HCT116 (cell line): ENCODE results near the gene MGAT4A. TPM values are rescaled to one million over a fixed set of nuclear protein-coding genes. Genes with fewer than 3 reads are reported as not detected.

ENCODE experiments used
- ATAC-seq: fragments of 200-7000 bp; cut with Tn5 transposase; 2 replicates; pipeline ENCODE4 v1.9.1; 2020; ENCODE audit warnings: mild to moderate bottlenecking, moderate library complexity
- BruUV-seq: library from RNA; stranded (reverse); fragments of 400-500 nt; replicated peaks from 2 replicates; lab custom pipeline; 2021; lab: Mats Ljungman, UMichigan
- CTCF ChIA-PET: fragments of 300-600 bp; sonication (Branson Sonifier 250); formaldehyde crosslinking; loops from one replicate; lab custom pipeline; 2021; ENCODE audit warnings: antibody characterized with exemption; lab: Charles Lee
- POLR2A ChIA-PET: fragments of 300-600, 350-600 bp; sonication (Branson Sonifier 250); formaldehyde crosslinking; loops from one replicate; lab custom pipeline; 2021; ENCODE audit warnings: antibody characterized with exemption; lab: Charles Lee
- RAD21 ChIA-PET, 2 experiments: fragments of 300-600 bp; sonication (Branson Sonifier 250); formaldehyde crosslinking; loops; one replicate each; lab custom pipeline; 2023; ENCODE audit warnings: low total read pairs in 2 of 2; ENCODE audit not compliant: uncharacterized antibody in 2 of 2, unreplicated experiment in 2 of 2, low non-redundant PET in 1 of 2; lab: Charles Lee
- DNase-seq: peaks from one replicate; pipeline ENCODE4 v3.0.0-alpha.2; 2010; ENCODE audit warnings: low read depth, low spot score
- H2AFZ ChIP-seq: fragments of 200-600 bp; shearing (Covaris generic), sonication (generic); 2 replicates; pipeline ENCODE4 v1.6.1; 2017; ENCODE audit warnings: low read depth, mixed run types, mixed read lengths, antibody characterized with exemption, low read length; ENCODE audit not compliant: poor library complexity, severe bottlenecking
- H3K27ac ChIP-seq: 2 replicates; pipeline ENCODE4 v1.5.1; 2012; ENCODE audit warnings: low read depth, low read length
- H3K27me3 ChIP-seq: fragments of 200-600 bp; sonication (generic); 2 replicates; pipeline ENCODE4 v1.6.1; 2016; ENCODE audit warnings: mixed run types, low read length, mixed read lengths; ENCODE audit not compliant: insufficient read depth
- H3K36me3 ChIP-seq, 2 experiments: fragments of 200-500 bp in 1 of 2; fragments of 200-600 bp in 1 of 2; sonication (Bioruptor generic) in 1 of 2; sonication (generic) in 1 of 2; 2 replicates each; pipeline versions ENCODE4 v1.5.1 to v1.6.1; 2014 to 2016; ENCODE audit warnings: low read length in 2 of 2, inconsistent platforms in 1 of 2, mixed read lengths in 1 of 2, mixed run types in 1 of 2; ENCODE audit not compliant: insufficient read depth in 2 of 2, control insufficient read depth in 1 of 2
- H3K4me1 ChIP-seq, 2 experiments: fragments of 200-600 bp in 1 of 2; sonication (generic) in 1 of 2; 2 replicates each; pipeline versions ENCODE4 v1.5.1 to v1.6.1; 2012 to 2017; ENCODE audit warnings: low read length in 2 of 2, inconsistent platforms in 1 of 2, mild to moderate bottlenecking in 1 of 2, mixed read lengths in 1 of 2, mixed run types in 1 of 2, moderate library complexity in 1 of 2; ENCODE audit not compliant: insufficient read depth in 2 of 2, control insufficient read depth in 1 of 2
- H3K4me2 ChIP-seq: fragments of 200-600 bp; sonication (generic); 2 replicates; pipeline ENCODE4 v1.6.1; 2017; ENCODE audit warnings: mixed run types, low read length, mixed read lengths
- H3K4me3 ChIP-seq, 2 experiments: fragments of 200-600 bp in 1 of 2; sonication (generic) in 1 of 2; replicated peaks in 1 of 2; 2 replicates each; pipeline ENCODE4 v1.5.1; 2011 to 2016; ENCODE audit warnings: low read length in 2 of 2, control low read depth in 1 of 2, low read depth in 1 of 2, mild to moderate bottlenecking in 1 of 2, mixed read lengths in 1 of 2, mixed run types in 1 of 2
- H3K79me2 ChIP-seq: fragments of 200-600 bp; sonication (generic); 2 replicates; pipeline ENCODE4 v1.6.1; 2017; ENCODE audit warnings: mild to moderate bottlenecking, mixed run types, low read length, moderate library complexity, mixed read lengths; ENCODE audit not compliant: insufficient read depth
- H3K9ac ChIP-seq: fragments of 200-600 bp; sonication (generic); 2 replicates; pipeline ENCODE4 v1.6.1; 2016; ENCODE audit warnings: low read length, mixed read lengths
- H3K9me2 ChIP-seq: fragments of 200-600 bp; sonication (generic), shearing (Covaris generic); 2 replicates; pipeline ENCODE4 v1.6.1; 2017; ENCODE audit warnings: mixed run types, mild to moderate bottlenecking, moderate library complexity; ENCODE audit not compliant: insufficient read depth
- H3K9me3 ChIP-seq, 2 experiments: fragments of 200-500 bp in 1 of 2; fragments of 200-600 bp in 1 of 2; sonication (Bioruptor generic) in 1 of 2; sonication (generic) in 1 of 2; 2 replicates each; pipeline ENCODE4 v1.6.1; 2014 to 2017; ENCODE audit warnings: low read length in 2 of 2, mixed read lengths in 2 of 2, inconsistent platforms in 1 of 2, low read depth in 1 of 2, mild to moderate bottlenecking in 1 of 2, mixed run types in 1 of 2, moderate library complexity in 1 of 2; ENCODE audit not compliant: control insufficient read depth in 1 of 2, insufficient read depth in 1 of 2
- H4K20me1 ChIP-seq: fragments of 200-600 bp; sonication (generic), shearing (Covaris generic); 2 replicates; pipeline ENCODE4 v1.6.1; 2017; ENCODE audit warnings: mixed run types, mild to moderate bottlenecking, moderate library complexity; ENCODE audit not compliant: insufficient read depth
- CEBPB ChIP-seq: IDR thresholded peaks from 2 replicates; pipeline ENCODE4 v1.6.1; 2012; ENCODE audit warnings: low read depth
- ELF1 ChIP-seq: IDR thresholded peaks from 2 replicates; pipeline ENCODE4 v1.6.1; 2012; ENCODE audit warnings: low read depth, borderline replicate concordance
- EZH2 ChIP-seq: fragments of 200-600 bp; sonication (generic); IDR thresholded peaks from 2 replicates; pipeline ENCODE4 v1.6.1; 2017; ENCODE audit warnings: antibody characterized with exemption, mixed run types
- EZH2phosphoT487 ChIP-seq: fragments of 200-600 bp; IDR thresholded peaks from 2 replicates; pipeline ENCODE4 v1.6.1; 2018; ENCODE audit warnings: antibody characterized with exemption, borderline replicate concordance
- JUND ChIP-seq: IDR thresholded peaks from 2 replicates; pipeline ENCODE4 v1.6.1; 2012
- POLR2A ChIP-seq: IDR thresholded peaks from 2 replicates; pipeline ENCODE4 v1.7.0; 2011; ENCODE audit warnings: borderline replicate concordance; ENCODE audit not compliant: insufficient read depth, insufficient read length; ENCODE audit errors: extremely low read depth
- SIN3A ChIP-seq: IDR thresholded peaks from 2 replicates; pipeline ENCODE4 v1.6.1; 2012; ENCODE audit warnings: low read depth
- TCF7L2 ChIP-seq: IDR thresholded peaks from 2 replicates; pipeline ENCODE4 v1.7.0; 2011; ENCODE audit warnings: borderline replicate concordance, inconsistent platforms; ENCODE audit not compliant: insufficient read depth, insufficient read length; ENCODE audit errors: extremely low read depth
- ZNF274 ChIP-seq: fragments of 200-500 bp; sonication (Bioruptor generic); IDR thresholded peaks from 2 replicates; pipeline ENCODE4 v1.6.1; 2014; ENCODE audit warnings: mild to moderate bottlenecking, low read depth, low read length, inconsistent platforms
- intact Hi-C: fragments of 100-400 bp; cut with micrococcal nuclease; formaldehyde crosslinking; loops from 2 replicates; pipeline ENCODE4 v1.10.0; 2022
- total RNA-seq: library from RNA; stranded (reverse); gene quantifications from one replicate; pipeline ENCODE4 v1.2.1, GENCODE V29; 2021; ENCODE audit not compliant: unreplicated experiment
- TF ChIP-seq, protein P1 (sequence below): IDR thresholded peaks from 2 replicates; pipeline ENCODE4 v1.6.1; 2011; ENCODE audit warnings: mild to moderate bottlenecking, low read length, moderate library complexity; ENCODE audit not compliant: insufficient replicate concordance; ENCODE audit errors: extremely low read depth
- TF ChIP-seq, protein P2 (sequence below): IDR thresholded peaks from 2 replicates; pipeline ENCODE4 v1.6.1; 2012

The MGAT4A gene
- total RNA-seq, 1 experiment from 2014 or later: 10.2 TPM

DNA sequence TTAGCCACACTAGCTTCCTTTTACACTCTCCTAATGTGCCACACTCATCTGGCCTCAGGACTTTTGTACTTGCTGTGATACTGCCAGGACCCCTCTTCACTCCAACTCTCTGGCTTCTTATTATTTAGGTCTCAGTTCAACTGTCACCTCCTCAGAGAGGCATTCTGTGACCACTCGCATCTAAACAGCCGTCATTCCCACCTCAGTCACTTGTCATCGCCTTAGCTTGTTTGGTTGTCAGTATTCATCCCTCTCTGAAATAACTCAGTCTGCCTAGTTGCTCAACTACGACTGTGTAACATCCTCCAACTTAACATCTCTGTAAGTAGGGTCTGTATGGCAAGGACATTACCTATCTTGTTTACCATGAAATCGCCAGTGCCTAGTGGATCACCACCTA lies 27.2 kb downstream of the MGAT4A start:
- Histone ChIP-seq H2AFZ (no peak overlapping the region), H3K9me2 (no peaks in the 10 kb centered on the region), H3K79me2 (no peaks in the 10 kb centered on the region), H4K20me1 (no peaks in the 10 kb centered on the region), H3K4me2 (no peak overlapping the region), H3K36me3 (no peaks in the 10 kb centered on the region), H3K27me3 (no peaks in the 10 kb centered on the region), H3K4me3 (no peak overlapping the region), H3K27ac (no peak overlapping the region), H3K9ac (no peak overlapping the region), H3K9me3 (no peaks in the 10 kb centered on the region), H3K4me1 (no peaks in the 10 kb centered on the region)
- no peak for ATAC-seq
- intact Hi-C loops: no loop called here
- DNase-seq: no peak
- TF ChIP-seq EZH2: no peak
- no peak for TF ChIP-seq ELF1
- TF ChIP-seq, protein P1, sequence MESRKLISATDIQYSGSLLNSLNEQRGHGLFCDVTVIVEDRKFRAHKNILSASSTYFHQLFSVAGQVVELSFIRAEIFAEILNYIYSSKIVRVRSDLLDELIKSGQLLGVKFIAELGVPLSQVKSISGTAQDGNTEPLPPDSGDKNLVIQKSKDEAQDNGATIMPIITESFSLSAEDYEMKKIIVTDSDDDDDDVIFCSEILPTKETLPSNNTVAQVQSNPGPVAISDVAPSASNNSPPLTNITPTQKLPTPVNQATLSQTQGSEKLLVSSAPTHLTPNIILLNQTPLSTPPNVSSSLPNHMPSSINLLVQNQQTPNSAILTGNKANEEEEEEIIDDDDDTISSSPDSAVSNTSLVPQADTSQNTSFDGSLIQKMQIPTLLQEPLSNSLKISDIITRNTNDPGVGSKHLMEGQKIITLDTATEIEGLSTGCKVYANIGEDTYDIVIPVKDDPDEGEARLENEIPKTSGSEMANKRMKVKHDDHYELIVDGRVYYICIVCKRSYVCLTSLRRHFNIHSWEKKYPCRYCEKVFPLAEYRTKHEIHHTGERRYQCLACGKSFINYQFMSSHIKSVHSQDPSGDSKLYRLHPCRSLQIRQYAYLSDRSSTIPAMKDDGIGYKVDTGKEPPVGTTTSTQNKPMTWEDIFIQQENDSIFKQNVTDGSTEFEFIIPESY: no peak
- TF ChIP-seq CEBPB: no peak
- TF ChIP-seq, protein P2, sequence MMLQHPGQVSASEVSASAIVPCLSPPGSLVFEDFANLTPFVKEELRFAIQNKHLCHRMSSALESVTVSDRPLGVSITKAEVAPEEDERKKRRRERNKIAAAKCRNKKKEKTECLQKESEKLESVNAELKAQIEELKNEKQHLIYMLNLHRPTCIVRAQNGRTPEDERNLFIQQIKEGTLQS: no peak
- no peak for TF ChIP-seq POLR2A
- no peak for TF ChIP-seq EZH2phosphoT487
- TF ChIP-seq TCF7L2: no peak
- no peak for TF ChIP-seq SIN3A
- TF ChIP-seq JUND: no peak
- TF ChIP-seq ZNF274: no peak
- CTCF ChIA-PET: no interaction called here
- RAD21 ChIA-PET: no interaction called here
- no TSS peak for BruUV-seq
- POLR2A ChIA-PET: no interaction called here
